WTC11 (cell line): ENCODE measurements around the gene ZNF718.

ENCODE experiments used
- CTCF ChIP-seq: fragments of 200-600 bp; IDR thresholded peaks from 2 replicates; pipeline ENCODE4 v1.8.0; 2022; ENCODE audit warnings: antibody characterized with exemption
- E2F1 ChIP-seq: sonication (generic); formaldehyde crosslinking; IDR thresholded peaks from 2 replicates; pipeline ENCODE4 v1.8.0; 2022; ENCODE audit warnings: mild to moderate bottlenecking, missing genetic modification reagents
- ETV6 ChIP-seq: sonication (generic); formaldehyde crosslinking; IDR thresholded peaks from 2 replicates; pipeline ENCODE4 v1.8.1; 2022; ENCODE audit warnings: mild to moderate bottlenecking, missing genetic modification reagents
- KAT7 ChIP-seq: sonication (generic); formaldehyde crosslinking; IDR thresholded peaks from 2 replicates; pipeline ENCODE4 v1.8.1; 2023; ENCODE audit warnings: missing genetic modification reagents, mild to moderate bottlenecking, borderline replicate concordance
- NR3C1 ChIP-seq: sonication (generic); formaldehyde crosslinking; conservative IDR thresholded peaks from 2 replicates; pipeline ENCODE4 v1.8.1; 2023; ENCODE audit warnings: low read depth, mild to moderate bottlenecking, missing genetic modification reagents
- TP53 ChIP-seq: sonication (generic); formaldehyde crosslinking; IDR thresholded peaks from 2 replicates; pipeline ENCODE4 v1.8.1; 2023; ENCODE audit warnings: mild to moderate bottlenecking, missing genetic modification reagents
- ZNF232 ChIP-seq: sonication (generic); formaldehyde crosslinking; IDR thresholded peaks from 2 replicates; pipeline ENCODE4 v1.8.0; 2022; ENCODE audit warnings: mild to moderate bottlenecking, missing genetic modification reagents
- TF ChIP-seq, protein P1 (sequence below): sonication (generic); formaldehyde crosslinking; IDR thresholded peaks from 2 replicates; pipeline ENCODE4 v1.8.1; 2023; ENCODE audit warnings: mild to moderate bottlenecking, moderate library complexity, missing genetic modification reagents
- TF ChIP-seq, protein P2 (sequence below): sonication (generic); formaldehyde crosslinking; IDR thresholded peaks from 2 replicates; pipeline ENCODE4 v1.8.0; 2022; ENCODE audit warnings: mild to moderate bottlenecking, missing genetic modification reagents
- TF ChIP-seq, protein P3 (sequence below): sonication (generic); formaldehyde crosslinking; IDR thresholded peaks from 2 replicates; pipeline ENCODE4 v1.8.1; 2022; ENCODE audit warnings: low read depth, missing genetic modification reagents, borderline replicate concordance
- TF ChIP-seq, protein P4 (sequence below): sonication (generic); formaldehyde crosslinking; IDR thresholded peaks from 2 replicates; pipeline ENCODE4 v1.8.1; 2023; ENCODE audit warnings: mild to moderate bottlenecking, missing genetic modification reagents, moderate library complexity

DNA sequence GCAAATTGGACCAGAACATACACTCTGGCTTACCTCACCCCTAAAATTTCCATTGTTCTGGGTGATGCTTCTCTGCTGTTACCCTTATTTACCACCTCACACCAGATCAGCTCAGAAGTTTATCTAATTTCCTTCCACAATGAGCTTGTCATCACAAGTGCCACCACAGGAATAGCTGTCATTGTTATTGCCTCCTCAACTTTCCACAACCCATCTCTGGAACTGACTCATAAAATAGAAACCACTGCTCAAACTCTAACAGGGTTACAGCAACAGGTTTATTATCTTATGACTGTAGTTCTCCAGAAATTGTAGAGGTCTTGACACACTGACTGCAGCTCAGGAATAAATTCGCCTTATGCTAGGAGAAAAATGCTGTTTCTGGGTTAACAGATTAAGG lies 52.7 kb downstream of the ZNF718 start:
- TF ChIP-seq TP53 (CRISPR knock-in tag) (no peak), ETV6 (no peak), NR3C1 (CRISPR knock-in tag) (no peak), CTCF (no peak), E2F1 (no peak), KAT7 (CRISPR knock-in tag) (no peak), ZNF232 (CRISPR knock-in tag) (no peak)
- TF ChIP-seq, protein P1, sequence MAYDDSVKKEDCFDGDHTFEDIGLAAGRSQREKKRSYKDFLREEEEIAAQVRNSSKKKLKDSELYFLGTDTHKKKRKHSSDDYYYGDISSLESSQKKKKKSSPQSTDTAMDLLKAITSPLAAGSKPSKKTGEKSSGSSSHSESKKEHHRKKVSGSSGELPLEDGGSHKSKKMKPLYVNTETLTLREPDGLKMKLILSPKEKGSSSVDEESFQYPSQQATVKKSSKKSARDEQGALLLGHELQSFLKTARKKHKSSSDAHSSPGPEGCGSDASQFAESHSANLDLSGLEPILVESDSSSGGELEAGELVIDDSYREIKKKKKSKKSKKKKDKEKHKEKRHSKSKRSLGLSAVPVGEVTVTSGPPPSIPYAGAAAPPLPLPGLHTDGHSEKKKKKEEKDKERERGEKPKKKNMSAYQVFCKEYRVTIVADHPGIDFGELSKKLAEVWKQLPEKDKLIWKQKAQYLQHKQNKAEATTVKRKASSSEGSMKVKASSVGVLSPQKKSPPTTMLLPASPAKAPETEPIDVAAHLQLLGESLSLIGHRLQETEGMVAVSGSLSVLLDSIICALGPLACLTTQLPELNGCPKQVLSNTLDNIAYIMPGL (CRISPR knock-in tag): no peak
- TF ChIP-seq, protein P2, sequence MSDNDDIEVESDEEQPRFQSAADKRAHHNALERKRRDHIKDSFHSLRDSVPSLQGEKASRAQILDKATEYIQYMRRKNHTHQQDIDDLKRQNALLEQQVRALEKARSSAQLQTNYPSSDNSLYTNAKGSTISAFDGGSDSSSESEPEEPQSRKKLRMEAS (CRISPR knock-in tag): no peak
- TF ChIP-seq, protein P3, sequence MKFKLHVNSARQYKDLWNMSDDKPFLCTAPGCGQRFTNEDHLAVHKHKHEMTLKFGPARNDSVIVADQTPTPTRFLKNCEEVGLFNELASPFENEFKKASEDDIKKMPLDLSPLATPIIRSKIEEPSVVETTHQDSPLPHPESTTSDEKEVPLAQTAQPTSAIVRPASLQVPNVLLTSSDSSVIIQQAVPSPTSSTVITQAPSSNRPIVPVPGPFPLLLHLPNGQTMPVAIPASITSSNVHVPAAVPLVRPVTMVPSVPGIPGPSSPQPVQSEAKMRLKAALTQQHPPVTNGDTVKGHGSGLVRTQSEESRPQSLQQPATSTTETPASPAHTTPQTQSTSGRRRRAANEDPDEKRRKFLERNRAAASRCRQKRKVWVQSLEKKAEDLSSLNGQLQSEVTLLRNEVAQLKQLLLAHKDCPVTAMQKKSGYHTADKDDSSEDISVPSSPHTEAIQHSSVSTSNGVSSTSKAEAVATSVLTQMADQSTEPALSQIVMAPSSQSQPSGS: no peak
- TF ChIP-seq, protein P4, sequence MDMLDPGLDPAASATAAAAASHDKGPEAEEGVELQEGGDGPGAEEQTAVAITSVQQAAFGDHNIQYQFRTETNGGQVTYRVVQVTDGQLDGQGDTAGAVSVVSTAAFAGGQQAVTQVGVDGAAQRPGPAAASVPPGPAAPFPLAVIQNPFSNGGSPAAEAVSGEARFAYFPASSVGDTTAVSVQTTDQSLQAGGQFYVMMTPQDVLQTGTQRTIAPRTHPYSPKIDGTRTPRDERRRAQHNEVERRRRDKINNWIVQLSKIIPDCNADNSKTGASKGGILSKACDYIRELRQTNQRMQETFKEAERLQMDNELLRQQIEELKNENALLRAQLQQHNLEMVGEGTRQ (CRISPR knock-in tag): no peak
